Endothelial cell (in vitro differentiated cells): ENCODE measurements around the gene IMMP1L. TPM values are rescaled to one million over a fixed set of nuclear protein-coding genes. Genes with fewer than 3 reads are reported as not detected.

Experiments
- DNase-seq: peaks from one replicate; pipeline ENCODE4 v3.0.0; 2021; ENCODE audit warnings: low spot score
- H3K27ac Mint-ChIP-seq: one replicate; pipeline ENCODE4 v1.8.0; 2021; ENCODE audit warnings: mixed read lengths, inconsistent platforms; ENCODE audit not compliant: unreplicated experiment
- H3K27me3 Mint-ChIP-seq: one replicate; pipeline ENCODE4 v1.8.0; 2021; ENCODE audit warnings: mild to moderate bottlenecking, moderate library complexity, mixed read lengths, inconsistent platforms; ENCODE audit not compliant: unreplicated experiment
- H3K36me3 Mint-ChIP-seq: one replicate; pipeline ENCODE4 v1.8.0; 2021; ENCODE audit warnings: mild to moderate bottlenecking, low read depth, mixed read lengths, inconsistent platforms; ENCODE audit not compliant: unreplicated experiment
- H3K4me1 Mint-ChIP-seq: one replicate; pipeline ENCODE4 v1.8.0; 2021; ENCODE audit warnings: mild to moderate bottlenecking, mixed read lengths, inconsistent platforms; ENCODE audit not compliant: unreplicated experiment
- H3K4me3 Mint-ChIP-seq: one replicate; pipeline ENCODE4 v1.8.0; 2021; ENCODE audit warnings: mild to moderate bottlenecking, mixed read lengths, inconsistent platforms; ENCODE audit not compliant: unreplicated experiment
- H3K9me3 Mint-ChIP-seq: one replicate; pipeline ENCODE4 v1.8.0; 2021; ENCODE audit warnings: mixed read lengths, inconsistent platforms; ENCODE audit not compliant: unreplicated experiment
- total RNA-seq: library from RNA; stranded (reverse); fragmentation: NEBNext Ultra II Directional; extraction: Animal tissue kit (Norgen Biotek cat#: 25700); gene quantifications from one replicate; pipeline ENCODE4 v1.2.1, GENCODE V29; 2021; ENCODE audit not compliant: unreplicated experiment
- TF ChIP-seq, protein P1 (sequence below): fragments of 200-600 bp; sonication (generic); IDR thresholded peaks from one replicate; pipeline ENCODE4 v1.5.0; 2021; ENCODE audit warnings: antibody characterized with exemption; ENCODE audit not compliant: unreplicated experiment

Gene IMMP1L
- total RNA-seq, 1 donor from 2014 or later = 20.9 TPM

DNA sequence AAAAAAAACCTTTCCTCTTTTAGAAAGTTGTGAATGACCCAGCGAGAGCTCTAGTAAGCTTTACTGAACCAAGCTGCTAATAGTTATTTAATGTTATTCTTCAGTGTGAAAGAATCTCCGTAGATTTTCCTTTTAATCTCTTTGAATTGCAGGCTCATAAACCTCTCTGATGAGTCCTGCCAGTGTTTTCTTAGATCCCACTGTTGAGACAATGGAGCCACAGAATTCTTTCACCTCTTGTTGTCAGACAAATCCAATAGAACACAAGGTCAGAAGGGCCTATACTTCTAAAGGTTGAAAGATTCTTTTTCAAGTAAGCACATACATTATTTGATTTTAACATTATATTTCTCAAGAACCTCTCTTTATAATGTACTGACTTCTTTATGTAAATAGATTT is 87.6 kb downstream of the IMMP1L start:
- Mint-ChIP-seq H3K4me3 (no peak overlapping the region), H3K9me3 (no peaks in the 10 kb centered on the region), H3K27ac (no peak overlapping the region), H3K36me3 (no peaks in the 10 kb centered on the region), H3K4me1 (no peaks in the 10 kb centered on the region), H3K27me3 (no peaks in the 10 kb centered on the region)
- DNase-seq = no peak
- TF ChIP-seq, protein P1, sequence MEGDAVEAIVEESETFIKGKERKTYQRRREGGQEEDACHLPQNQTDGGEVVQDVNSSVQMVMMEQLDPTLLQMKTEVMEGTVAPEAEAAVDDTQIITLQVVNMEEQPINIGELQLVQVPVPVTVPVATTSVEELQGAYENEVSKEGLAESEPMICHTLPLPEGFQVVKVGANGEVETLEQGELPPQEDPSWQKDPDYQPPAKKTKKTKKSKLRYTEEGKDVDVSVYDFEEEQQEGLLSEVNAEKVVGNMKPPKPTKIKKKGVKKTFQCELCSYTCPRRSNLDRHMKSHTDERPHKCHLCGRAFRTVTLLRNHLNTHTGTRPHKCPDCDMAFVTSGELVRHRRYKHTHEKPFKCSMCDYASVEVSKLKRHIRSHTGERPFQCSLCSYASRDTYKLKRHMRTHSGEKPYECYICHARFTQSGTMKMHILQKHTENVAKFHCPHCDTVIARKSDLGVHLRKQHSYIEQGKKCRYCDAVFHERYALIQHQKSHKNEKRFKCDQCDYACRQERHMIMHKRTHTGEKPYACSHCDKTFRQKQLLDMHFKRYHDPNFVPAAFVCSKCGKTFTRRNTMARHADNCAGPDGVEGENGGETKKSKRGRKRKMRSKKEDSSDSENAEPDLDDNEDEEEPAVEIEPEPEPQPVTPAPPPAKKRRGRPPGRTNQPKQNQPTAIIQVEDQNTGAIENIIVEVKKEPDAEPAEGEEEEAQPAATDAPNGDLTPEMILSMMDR = no peak

DNA sequence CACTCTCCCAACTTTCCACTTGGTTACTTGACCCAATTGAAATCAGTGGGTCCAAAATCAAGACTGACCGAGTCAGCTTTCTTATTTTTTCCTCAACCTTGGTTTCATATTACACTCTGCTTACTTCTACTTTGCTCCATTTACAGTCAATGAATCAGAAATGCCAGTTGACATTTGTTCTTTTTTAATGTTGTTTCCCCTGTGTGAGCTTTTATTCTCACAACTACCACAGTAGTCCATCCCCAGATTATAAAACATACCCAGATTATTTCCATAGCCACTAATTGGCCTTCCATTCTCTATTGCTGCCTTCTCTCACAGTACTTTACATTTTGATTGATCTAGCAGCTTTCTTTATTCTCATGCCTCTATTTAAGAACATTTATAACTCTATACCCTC is 89.8 kb downstream of the IMMP1L start:
- H3K27me3 Mint-ChIP-seq = no peaks in the 10 kb centered on the region
- DNase-seq = no peak
- H3K4me3 Mint-ChIP-seq = no peak overlapping the region
- no peaks in the 10 kb centered on the region for H3K4me1 Mint-ChIP-seq
- no peaks in the 10 kb centered on the region for H3K36me3 Mint-ChIP-seq
- TF ChIP-seq, protein P1 = no peak
- no peaks in the 10 kb centered on the region for H3K9me3 Mint-ChIP-seq
- H3K27ac Mint-ChIP-seq = no peak overlapping the region

DNA sequence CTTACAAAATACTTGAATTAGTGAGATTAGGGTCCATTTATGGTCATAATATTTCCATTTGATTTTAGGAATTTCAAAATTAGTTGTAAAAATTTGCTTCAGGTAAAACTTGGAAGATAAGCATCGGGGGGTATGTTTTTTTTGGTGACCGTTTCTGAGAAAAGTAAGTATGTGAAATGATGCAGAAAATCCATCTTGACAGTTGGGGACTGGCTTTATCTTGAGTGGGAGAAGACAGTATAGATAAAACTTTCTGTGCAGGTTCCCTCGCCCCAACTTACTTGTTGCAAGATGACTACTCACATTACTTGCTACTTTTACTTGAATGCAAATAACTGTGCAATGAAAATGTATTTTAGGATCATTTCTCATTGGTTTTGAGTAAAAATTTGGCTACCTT is 90.3 kb downstream of the IMMP1L start:
- TF ChIP-seq, protein P1 = no peak
- no peak overlapping the region for H3K27ac Mint-ChIP-seq

DNA sequence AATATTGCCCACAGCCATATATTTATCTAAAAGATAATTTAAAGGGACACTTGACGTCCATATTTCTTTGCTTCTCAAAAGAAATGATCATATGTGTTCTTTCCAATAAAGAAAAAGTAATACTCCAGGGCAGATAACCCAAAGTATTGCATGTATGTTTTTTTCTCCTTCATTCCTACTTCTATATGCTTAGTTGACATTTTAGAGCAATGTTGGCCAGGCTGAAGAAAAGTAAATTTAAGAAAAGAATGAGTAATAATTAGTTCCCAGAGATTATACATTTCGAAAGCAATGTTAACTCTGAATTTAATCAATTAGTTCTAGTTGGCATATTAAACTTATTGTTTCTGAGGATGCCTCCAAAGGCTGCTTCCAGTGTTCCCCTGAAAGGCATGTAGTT is 91.6 kb downstream of the IMMP1L start:
- Mint-ChIP-seq H3K36me3 (no peaks in the 10 kb centered on the region), H3K27me3 (no peaks in the 10 kb centered on the region), H3K4me3 (no peak overlapping the region), H3K27ac (no peak overlapping the region), H3K4me1 (no peaks in the 10 kb centered on the region), H3K9me3 (no peaks in the 10 kb centered on the region)
- TF ChIP-seq, protein P1 = no peak
- no peak for DNase-seq

More for the DNA sequence above, 90.3 kb downstream of the IMMP1L start:
- no peak for DNase-seq
- Mint-ChIP-seq H3K36me3 (no peaks in the 10 kb centered on the region), H3K4me1 (no peaks in the 10 kb centered on the region), H3K27me3 (no peaks in the 10 kb centered on the region), H3K9me3 (no peaks in the 10 kb centered on the region), H3K4me3 (no peak overlapping the region)

DNA sequence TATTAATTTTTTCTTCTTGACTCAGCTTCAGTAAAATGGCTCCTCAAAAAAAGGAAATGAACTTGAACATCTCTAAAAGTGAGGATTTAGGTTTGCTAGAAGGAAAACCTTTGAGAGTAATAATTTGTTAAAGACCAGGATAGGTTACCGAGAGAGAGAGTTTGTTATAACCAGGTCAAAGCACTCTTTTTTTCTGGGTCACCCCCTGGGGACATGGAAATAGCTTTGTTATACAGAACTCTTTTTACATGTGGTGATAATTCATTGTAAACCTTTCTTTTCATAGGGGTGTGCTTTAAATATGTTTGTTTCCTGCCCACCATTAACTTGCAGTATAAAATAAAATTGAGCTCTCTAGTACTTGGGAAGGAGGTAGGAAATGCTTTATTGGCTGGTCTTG is 92.1 kb downstream of the IMMP1L start:
- Mint-ChIP-seq H3K9me3 (no peaks in the 10 kb centered on the region), H3K4me3 (no peak overlapping the region), H3K36me3 (no peaks in the 10 kb centered on the region), H3K27ac (no peak overlapping the region), H3K4me1 (no peaks in the 10 kb centered on the region), H3K27me3 (no peaks in the 10 kb centered on the region)
- DNase-seq = no peak
- TF ChIP-seq, protein P1 = no peak
